Endothelial cell of umbilical vein (primary cell): Measurements from ENCODE around the gene CFAP77. TPM values are rescaled to one million over a fixed set of nuclear protein-coding genes. Genes with fewer than 3 reads are reported as not detected.

Source experiments
- BruUV-seq: library from RNA; stranded (reverse); fragments of 400-500 nt; replicated peaks from 2 replicates; lab custom pipeline; 2021; lab: Mats Ljungman, UMichigan
- CTCF ChIA-PET: fragments of 300-600, 350-600 bp; sonication (Branson Sonifier 250); formaldehyde crosslinking; loops from one replicate; lab custom pipeline; 2021; ENCODE audit warnings: antibody characterized with exemption, inconsistent platforms; lab: Charles Lee
- POLR2A ChIA-PET: fragments of 300-600, 350-600 bp; sonication (Branson Sonifier 250); formaldehyde crosslinking; loops from one replicate; lab custom pipeline; 2021; ENCODE audit warnings: antibody characterized with exemption, inconsistent platforms; lab: Charles Lee
- DNase-seq: peaks from one replicate; pipeline ENCODE4 v3.0.0-alpha.2; 2011; ENCODE audit warnings: low read depth, low spot score
- FAIRE-seq: peaks from 2 replicates; lab custom pipeline; 2011; peaks lifted over from hg19 to GRCh38; lab: Jason Lieb, UNC
- H2AFZ ChIP-seq: 2 replicates; pipeline ENCODE4 v1.6.0; 2012; ENCODE audit warnings: low read depth, low read length, control low read depth, inconsistent platforms
- H3K27ac ChIP-seq: 2 replicates; pipeline ENCODE4 v1.5.1; 2011; ENCODE audit warnings: low read depth, mild to moderate bottlenecking, control low read depth, low read length, moderate library complexity; ENCODE audit not compliant: insufficient read depth
- H3K27me3 ChIP-seq, 2 experiments: 2 replicates each; pipeline versions ENCODE4 v1.6.0 to v1.6.1; 2011; ENCODE audit warnings: low read length in 2 of 2, mixed read lengths in 1 of 2; ENCODE audit not compliant: control insufficient read depth in 2 of 2, insufficient read depth in 2 of 2
- H3K36me3 ChIP-seq, 2 experiments: 2 replicates in 1 of 2; 3 replicates in 1 of 2; pipeline ENCODE4 v1.5.1; 2011; ENCODE audit warnings: low read length in 2 of 2, mild to moderate bottlenecking in 1 of 2, moderate library complexity in 1 of 2; ENCODE audit not compliant: control insufficient read depth in 2 of 2, insufficient read depth in 2 of 2; ENCODE audit errors: extremely low read depth in 1 of 2
- H3K4me1 ChIP-seq: 3 replicates; pipeline ENCODE4 v1.5.1; 2011; ENCODE audit warnings: mild to moderate bottlenecking, low read length; ENCODE audit not compliant: control insufficient read depth, insufficient read depth; ENCODE audit errors: extremely low read depth
- H3K4me2 ChIP-seq: 2 replicates; pipeline ENCODE4 v1.6.1; 2011; ENCODE audit warnings: low read length, control low read depth, mixed read lengths; ENCODE audit not compliant: insufficient read depth
- H3K4me3 ChIP-seq, 3 experiments: fragments of 200-600 bp in 1 of 3; sonication (generic), shearing (Covaris generic) in 1 of 3; replicated peaks in 1 of 3; 2 replicates each; pipeline ENCODE4 v1.5.1; 2011 to 2016; ENCODE audit warnings: control low read depth in 3 of 3, low read length in 3 of 3, mild to moderate bottlenecking in 2 of 3, inconsistent platforms in 1 of 3, low read depth in 1 of 3, moderate library complexity in 1 of 3; ENCODE audit not compliant: insufficient read depth in 1 of 3
- H3K79me2 ChIP-seq: 2 replicates; pipeline ENCODE4 v1.6.0; 2012; ENCODE audit warnings: low read length, inconsistent platforms; ENCODE audit not compliant: control insufficient read depth, insufficient read depth
- H3K9ac ChIP-seq: replicated peaks from 2 replicates; pipeline ENCODE3; 2011; ENCODE audit warnings: low read length, control low read depth; ENCODE audit not compliant: insufficient read depth; ENCODE audit errors: extremely low read depth
- H3K9me1 ChIP-seq: replicated peaks from 3 replicates; pipeline ENCODE4 v1.6.0; 2011; ENCODE audit warnings: mild to moderate bottlenecking, low read length; ENCODE audit not compliant: control insufficient read depth, insufficient read depth; ENCODE audit errors: extremely low read depth
- H3K9me3 ChIP-seq: replicated peaks from 2 replicates; pipeline ENCODE4 v1.5.1; 2012; ENCODE audit warnings: low read length, inconsistent platforms; ENCODE audit not compliant: control insufficient read depth, insufficient read depth
- H4K20me1 ChIP-seq: replicated peaks from 2 replicates; pipeline ENCODE3; 2011; ENCODE audit warnings: mild to moderate bottlenecking, low read length; ENCODE audit not compliant: control insufficient read depth, insufficient read depth; ENCODE audit errors: extremely low read depth
- EZH2 ChIP-seq: IDR thresholded peaks from 2 replicates; pipeline ENCODE4 v1.6.1; 2012; ENCODE audit warnings: borderline replicate concordance, low read depth, mild to moderate bottlenecking, moderate library complexity, low read length, inconsistent platforms; ENCODE audit not compliant: severe bottlenecking
- FOS ChIP-seq: IDR thresholded peaks from 2 replicates; pipeline ENCODE4 v1.6.1; 2011; ENCODE audit warnings: mild to moderate bottlenecking, low read length, moderate library complexity, borderline replicate concordance; ENCODE audit not compliant: insufficient read depth
- GATA2 ChIP-seq: IDR thresholded peaks from 2 replicates; pipeline ENCODE4 v1.7.0; 2011; ENCODE audit warnings: low read depth, mild to moderate bottlenecking, moderate library complexity, mixed read lengths, low read length; ENCODE audit not compliant: insufficient read length, insufficient read depth
- JUN ChIP-seq: IDR thresholded peaks from 2 replicates; pipeline ENCODE4 v1.6.1; 2011; ENCODE audit warnings: borderline replicate concordance, low read depth; ENCODE audit not compliant: insufficient read length, insufficient read depth
- MAX ChIP-seq: IDR thresholded peaks from 2 replicates; pipeline ENCODE4 v1.6.1; 2011; ENCODE audit not compliant: insufficient read depth, insufficient read length
- MYC ChIP-seq: IDR thresholded peaks from one replicate; pipeline ENCODE4 v1.6.1; 2011; ENCODE audit warnings: mild to moderate bottlenecking, low read depth, low read length
- POLR2A ChIP-seq: IDR thresholded peaks from 2 replicates; pipeline ENCODE4 v1.6.1; 2012; ENCODE audit warnings: low read depth, mild to moderate bottlenecking, control low read depth, low read length
- POLR2AphosphoS5 ChIP-seq: IDR thresholded peaks from 2 replicates; pipeline ENCODE4 v1.6.1; 2012; ENCODE audit warnings: low read depth, mild to moderate bottlenecking, control low read depth, low read length, moderate library complexity; ENCODE audit not compliant: insufficient read depth
- dilution Hi-C: fragments of 300-500 bp; cut with MboI; formaldehyde crosslinking; loops from one replicate; pipeline ENCODE4 v1.15.0; 2019; ENCODE audit warnings: low sequenced_read_pairs; ENCODE audit not compliant: extremely low pct_ligation_motif_present
- intact Hi-C: fragments of 100-400 bp; cut with micrococcal nuclease; formaldehyde crosslinking; loops from one replicate; pipeline ENCODE4 v1.10.0; 2022
- polyA plus RNA-seq, 4 experiments: library from polyadenylated mRNA; depleted of rRNA in 3 of 4; stranded (reverse) in 3 of 4; unstranded in 1 of 4; fragments of >200 nt; gene quantifications; 2 replicates each; pipeline versions ENCODE4 v1.2.1 to v1.2.3, GENCODE V29; 2011 to 2012; ENCODE audit warnings: missing spikeins in 1 of 4
- total RNA-seq: library from RNA; stranded (reverse); gene quantifications from 2 replicates; pipeline ENCODE4 v1.2.3, GENCODE V29; 2021
- TF ChIP-seq, protein P1 (sequence below), 2 donors: IDR thresholded peaks; 1 replicate in 1 of 2; 2 replicates in 1 of 2; pipeline ENCODE4 v1.5.1; 2011; ENCODE audit warnings: low read length in 2 of 2, mild to moderate bottlenecking in 2 of 2, moderate library complexity in 2 of 2, control low read depth in 1 of 2, inconsistent platforms in 1 of 2, low read depth in 1 of 2; ENCODE audit not compliant: insufficient read depth in 1 of 2; ENCODE audit errors: extremely low read depth in 1 of 2

The CFAP77 gene
- total and polyA plus RNA-seq, 2 donors (not counting 3 experiments of a cell fraction or from before 2014, with no cell fraction given) = not detected

DNA sequence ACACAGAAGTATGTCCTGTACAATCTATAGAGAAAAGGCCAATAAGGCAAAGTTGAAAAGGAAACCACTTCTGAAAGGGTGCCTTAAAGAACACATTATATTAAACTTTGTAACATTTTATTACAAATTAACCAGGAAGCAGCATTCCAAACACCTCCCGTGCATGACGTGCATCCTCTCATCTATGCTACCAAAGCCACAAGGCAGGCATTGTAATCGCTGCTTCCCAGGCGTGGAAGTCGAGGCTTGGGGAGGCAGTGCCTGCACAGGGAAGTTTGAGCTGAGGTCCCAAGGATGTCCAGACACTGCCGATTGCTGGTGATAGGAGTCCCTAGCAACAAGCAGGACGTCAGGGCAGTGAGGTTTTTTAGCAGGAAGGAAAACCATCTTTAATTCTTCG is 128.1 kb downstream of the CFAP77 start:
- H3K27ac ChIP-seq = no peak overlapping the region
- no peak overlapping the region for H3K4me2 ChIP-seq
- H4K20me1 ChIP-seq = no peaks in the 10 kb centered on the region
- intact Hi-C loops = no loop called here
- H3K27me3 ChIP-seq = no peaks in the 10 kb centered on the region
- no peak for TF ChIP-seq MAX
- no peak for TF ChIP-seq POLR2A
- TF ChIP-seq, protein P1, sequence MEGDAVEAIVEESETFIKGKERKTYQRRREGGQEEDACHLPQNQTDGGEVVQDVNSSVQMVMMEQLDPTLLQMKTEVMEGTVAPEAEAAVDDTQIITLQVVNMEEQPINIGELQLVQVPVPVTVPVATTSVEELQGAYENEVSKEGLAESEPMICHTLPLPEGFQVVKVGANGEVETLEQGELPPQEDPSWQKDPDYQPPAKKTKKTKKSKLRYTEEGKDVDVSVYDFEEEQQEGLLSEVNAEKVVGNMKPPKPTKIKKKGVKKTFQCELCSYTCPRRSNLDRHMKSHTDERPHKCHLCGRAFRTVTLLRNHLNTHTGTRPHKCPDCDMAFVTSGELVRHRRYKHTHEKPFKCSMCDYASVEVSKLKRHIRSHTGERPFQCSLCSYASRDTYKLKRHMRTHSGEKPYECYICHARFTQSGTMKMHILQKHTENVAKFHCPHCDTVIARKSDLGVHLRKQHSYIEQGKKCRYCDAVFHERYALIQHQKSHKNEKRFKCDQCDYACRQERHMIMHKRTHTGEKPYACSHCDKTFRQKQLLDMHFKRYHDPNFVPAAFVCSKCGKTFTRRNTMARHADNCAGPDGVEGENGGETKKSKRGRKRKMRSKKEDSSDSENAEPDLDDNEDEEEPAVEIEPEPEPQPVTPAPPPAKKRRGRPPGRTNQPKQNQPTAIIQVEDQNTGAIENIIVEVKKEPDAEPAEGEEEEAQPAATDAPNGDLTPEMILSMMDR (IDR thresholded peaks at IDR 0.05; ENCODE audit: extremely low read depth in 1 of 2, insufficient read depth in 1 of 2, low read depth in 1 of 2, low read length in 2 of 2) = no peak
- TF ChIP-seq GATA2 = no peak
- no peak for TF ChIP-seq FOS
- no peak for TF ChIP-seq MYC
- TF ChIP-seq JUN = no peak
- no peak for TF ChIP-seq EZH2
- TF ChIP-seq POLR2AphosphoS5 = no peak
- no peaks in the 10 kb centered on the region for H3K4me1 ChIP-seq
- no peak overlapping the region for H3K4me3 ChIP-seq
- FAIRE-seq (no peak), DNase-seq (no peak)
- ChIA-PET POLR2A (no interaction called here), CTCF (no interaction called here)
- no peaks in the 10 kb centered on the region for H3K79me2 ChIP-seq
- no TSS peak for BruUV-seq
- H3K36me3 ChIP-seq = no peaks in the 10 kb centered on the region
- no peak overlapping the region for H3K9ac ChIP-seq
- H3K9me3 ChIP-seq = no peaks in the 10 kb centered on the region
- H3K9me1 ChIP-seq = no peaks in the 10 kb centered on the region
- dilution Hi-C loops = no loop called here
- no peak overlapping the region for H2AFZ ChIP-seq
